Measurements from ENCODE around the gene FUT4. TPM values are rescaled to one million over a fixed set of nuclear protein-coding genes. Genes with fewer than 3 reads are reported as not detected.
"Not testable (repeated sequence)": the region's sequence is repeated elsewhere in the genome, so short reads cannot be mapped to it uniquely, and the experiment has no call there.

The FUT4 gene
- total RNA-seq, 1 donor from 2014 or later = 9.2 TPM

DNA sequence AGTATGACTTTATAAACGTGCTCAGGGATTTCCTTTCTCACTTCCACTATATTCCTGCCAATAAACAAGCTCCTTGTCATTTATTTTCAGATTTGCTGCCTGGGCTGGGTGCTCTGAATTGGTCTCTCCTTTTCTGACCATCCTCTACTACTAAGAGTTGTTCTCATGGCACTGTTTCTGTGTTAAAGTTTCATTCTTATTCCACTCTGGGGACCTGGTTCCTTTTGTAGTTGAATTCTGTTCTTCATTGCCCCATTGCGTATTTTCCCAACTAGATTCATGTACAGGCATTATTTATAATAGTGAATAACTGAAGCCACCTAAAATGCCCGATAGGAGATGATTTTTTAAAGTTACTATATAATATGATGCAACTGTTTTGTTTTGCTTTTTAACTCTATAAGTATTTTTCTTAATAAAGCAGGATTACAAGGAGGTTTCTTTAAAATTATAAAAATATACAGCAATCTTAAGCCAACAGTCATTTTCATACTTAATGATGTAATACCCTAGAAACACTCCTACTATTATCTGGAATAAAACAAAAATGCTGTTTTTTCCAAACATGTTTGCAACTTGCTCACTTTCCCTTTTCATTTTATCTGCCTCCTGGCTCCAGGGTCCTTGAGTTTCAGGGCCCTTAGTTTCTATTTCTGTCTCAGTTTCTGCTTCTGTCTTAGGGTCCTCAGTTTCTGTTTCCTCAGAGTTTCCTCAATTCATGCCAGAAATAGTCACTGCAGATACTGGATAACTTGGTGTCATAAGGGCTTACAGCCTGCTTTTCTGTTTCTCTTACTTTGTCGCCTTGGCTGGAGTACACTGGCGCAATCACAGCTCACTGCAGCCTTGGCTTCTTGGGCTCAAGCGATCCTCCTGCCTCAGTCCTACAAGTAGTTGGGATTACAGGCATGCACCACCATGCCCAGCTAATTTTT lies 9.8 kb upstream of the FUT4 start:
- DNase-seq = no peak

DNA sequence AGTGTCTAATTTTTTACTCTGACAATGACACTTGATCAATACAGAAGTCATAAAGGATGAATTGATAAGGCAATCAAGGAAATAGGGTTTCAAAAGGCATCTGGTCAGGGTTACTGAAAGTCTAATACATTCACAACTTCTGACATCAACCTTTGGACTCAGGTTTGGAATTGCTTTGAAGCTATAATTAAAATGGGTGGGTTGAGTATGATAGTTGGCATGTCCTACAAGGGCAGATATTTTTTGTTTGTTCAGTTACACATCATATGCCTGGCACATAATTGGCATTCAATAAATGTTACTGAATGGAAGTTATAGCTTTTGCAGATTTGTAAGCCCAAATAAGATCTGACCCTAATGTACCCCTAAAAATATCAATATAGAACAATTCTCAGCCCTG lies 7.3 kb upstream of the FUT4 start:
- DNase-seq = no peak

DNA sequence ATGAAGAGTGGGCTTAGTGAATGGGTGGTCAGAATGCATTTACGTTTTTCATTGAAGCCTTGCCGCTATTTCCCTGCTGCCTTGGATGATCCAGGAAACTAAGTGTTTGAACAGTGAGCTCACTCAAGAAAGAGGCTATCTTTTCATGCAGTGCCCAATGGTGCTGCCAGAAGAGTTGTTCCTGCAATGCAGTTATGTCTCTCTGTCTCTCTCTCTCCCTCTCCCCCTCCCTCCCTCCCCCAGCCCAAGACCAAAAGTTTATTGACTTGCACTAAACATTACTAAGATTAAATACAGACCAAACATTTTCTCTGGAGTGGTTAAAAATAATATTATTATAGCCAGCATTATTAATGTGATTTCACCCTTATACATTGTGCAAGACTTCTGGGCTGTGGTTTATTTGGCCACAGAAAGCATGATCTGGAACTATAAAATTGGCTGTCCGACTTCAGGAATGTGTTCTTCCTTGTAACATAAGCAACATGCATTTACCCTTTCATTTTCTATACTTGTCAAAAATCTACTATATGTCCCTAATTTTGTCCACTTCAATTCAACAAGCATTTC lies 6.6 kb upstream of the FUT4 start:
- DNase-seq = no peak

DNA sequence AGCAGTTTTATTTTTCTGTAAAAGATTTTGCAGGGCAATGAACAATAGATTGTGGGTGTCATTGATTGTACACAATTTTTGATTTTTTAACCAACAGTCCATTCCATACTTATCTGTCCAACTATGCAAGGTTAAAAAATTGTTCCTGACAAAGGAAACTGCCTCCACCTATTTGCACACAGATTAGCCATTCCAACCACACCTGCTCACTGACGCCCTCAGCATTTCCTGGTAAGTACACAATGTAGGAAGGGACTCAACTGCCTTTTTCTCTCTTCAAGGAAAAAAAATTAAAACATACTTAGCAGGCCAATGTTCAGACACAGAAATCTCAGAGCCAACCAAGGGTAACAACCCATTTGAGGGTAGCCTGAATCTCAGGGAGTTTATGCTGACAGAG lies 4.3 kb upstream of the FUT4 start:
- DNase-seq = no peak

- DNase-seq = no peak
Measured at GRCh38 chr11:94544646-94545263, 1.0 kb downstream of the FUT4 start.

DNA sequence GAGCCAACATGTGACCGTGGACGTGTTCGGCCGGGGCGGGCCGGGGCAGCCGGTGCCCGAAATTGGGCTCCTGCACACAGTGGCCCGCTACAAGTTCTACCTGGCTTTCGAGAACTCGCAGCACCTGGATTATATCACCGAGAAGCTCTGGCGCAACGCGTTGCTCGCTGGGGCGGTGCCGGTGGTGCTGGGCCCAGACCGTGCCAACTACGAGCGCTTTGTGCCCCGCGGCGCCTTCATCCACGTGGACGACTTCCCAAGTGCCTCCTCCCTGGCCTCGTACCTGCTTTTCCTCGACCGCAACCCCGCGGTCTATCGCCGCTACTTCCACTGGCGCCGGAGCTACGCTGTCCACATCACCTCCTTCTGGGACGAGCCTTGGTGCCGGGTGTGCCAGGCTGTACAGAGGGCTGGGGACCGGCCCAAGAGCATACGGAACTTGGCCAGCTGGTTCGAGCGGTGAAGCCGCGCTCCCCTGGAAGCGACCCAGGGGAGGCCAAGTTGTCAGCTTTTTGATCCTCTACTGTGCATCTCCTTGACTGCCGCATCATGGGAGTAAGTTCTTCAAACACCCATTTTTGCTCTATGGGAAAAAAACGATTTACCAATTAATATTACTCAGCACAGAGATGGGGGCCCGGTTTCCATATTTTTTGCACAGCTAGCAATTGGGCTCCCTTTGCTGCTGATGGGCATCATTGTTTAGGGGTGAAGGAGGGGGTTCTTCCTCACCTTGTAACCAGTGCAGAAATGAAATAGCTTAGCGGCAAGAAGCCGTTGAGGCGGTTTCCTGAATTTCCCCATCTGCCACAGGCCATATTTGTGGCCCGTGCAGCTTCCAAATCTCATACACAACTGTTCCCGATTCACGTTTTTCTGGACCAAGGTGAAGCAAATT lies 1.8 kb downstream of the FUT4 start:
- no peak for DNase-seq

GRCh38 chr11:94546162-94546470 lies 2.4 kb downstream of the FUT4 start:
- no peak for DNase-seq

- no peak for DNase-seq
Measured at GRCh38 chr11:94546886-94547285, 3.2 kb downstream of the FUT4 start.

DNA sequence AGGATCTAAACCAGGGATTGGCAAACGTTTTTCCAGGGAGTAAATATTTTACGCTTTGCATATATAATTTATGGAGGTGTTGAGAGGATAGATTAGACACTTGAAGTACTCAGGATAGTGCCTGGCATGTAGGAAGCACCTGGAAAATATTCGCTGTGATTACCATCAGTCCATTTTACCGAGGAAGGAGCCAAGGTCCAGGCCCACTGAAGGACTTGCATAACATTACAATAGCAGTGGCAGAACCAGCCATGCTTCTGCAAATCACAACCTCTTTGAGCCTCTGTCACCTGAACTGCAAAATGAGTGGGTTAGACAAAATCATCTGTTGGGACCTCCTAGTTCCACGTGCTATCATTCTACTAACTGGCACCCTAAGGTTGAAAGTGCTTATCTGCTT lies 5.4 kb downstream of the FUT4 start:
- DNase-seq = no peak

DNA sequence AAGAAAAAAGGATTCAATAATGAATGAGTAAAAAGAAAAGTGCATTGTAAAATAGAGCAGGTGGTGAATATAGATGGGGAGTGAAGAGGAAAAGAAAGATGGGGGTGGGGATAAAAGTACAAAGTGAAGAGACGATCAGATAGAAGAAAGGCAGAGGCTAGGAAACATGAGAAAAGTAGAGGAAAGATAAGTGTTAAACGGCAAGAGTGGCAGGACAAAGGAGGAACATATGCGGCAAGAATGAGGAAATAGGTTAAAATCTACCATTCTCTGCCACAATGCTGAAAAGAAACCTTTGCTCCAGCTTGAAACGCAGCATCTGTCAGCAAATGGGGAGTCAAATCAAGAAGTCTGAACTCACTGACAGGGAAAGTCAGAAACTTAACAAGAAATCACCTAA lies 6.8 kb downstream of the FUT4 start:
- no peak for DNase-seq

GRCh38 chr11:94553938-94554337 lies 10.2 kb downstream of the FUT4 start:
- DNase-seq = no peak

GRCh38 chr11:94555752-94556329 lies 12.1 kb downstream of the FUT4 start:
- DNase-seq = not testable (repeated sequence)

DNA sequence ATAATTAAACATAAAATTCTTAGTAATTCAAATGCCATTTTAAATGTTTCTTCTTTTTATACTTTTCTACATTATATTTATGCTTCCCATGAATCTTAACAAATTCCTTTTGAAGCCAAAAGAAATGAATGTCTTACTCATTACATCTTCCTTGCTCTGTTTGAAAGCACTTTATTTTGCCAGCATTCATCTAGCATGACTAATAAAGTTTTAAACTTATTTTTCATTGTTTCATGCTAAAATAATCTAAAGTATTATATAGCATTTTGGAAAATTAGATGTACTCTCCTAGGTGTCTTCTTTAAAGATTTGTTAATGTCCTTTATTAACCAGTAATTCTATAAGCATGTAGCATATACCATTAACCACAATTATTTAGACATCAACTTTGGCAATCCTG lies 13.7 kb downstream of the FUT4 start:
- no peak for DNase-seq

GRCh38 chr11:94557992-94558391 lies 14.3 kb downstream of the FUT4 start:
- DNase-seq = no peak

DNA sequence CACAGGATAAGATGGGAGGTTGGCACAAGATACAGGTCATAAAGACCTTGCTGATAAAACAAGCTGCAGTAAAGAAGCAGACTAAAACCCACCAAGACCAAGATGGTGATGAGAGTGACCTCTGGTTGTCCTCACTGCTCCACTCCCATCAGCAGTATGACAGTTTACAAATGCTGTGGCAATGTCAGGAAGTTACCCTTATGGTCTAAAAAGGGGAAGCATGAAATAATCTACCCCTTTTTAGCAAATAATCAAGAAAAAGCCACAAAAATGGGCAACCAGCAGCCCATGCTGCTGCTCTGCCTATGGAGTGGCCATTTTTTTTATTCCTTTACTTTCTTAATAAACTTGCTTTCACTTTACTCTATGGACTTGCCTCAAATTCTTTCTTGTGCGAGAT lies 14.7 kb downstream of the FUT4 start:
- DNase-seq = no peak

GRCh38 chr11:94558932-94559331 lies 15.2 kb downstream of the FUT4 start:
- DNase-seq = no peak

GRCh38 chr11:94559361-94559760 lies 15.6 kb downstream of the FUT4 start:
- DNase-seq = no peak

GRCh38 chr11:94560834-94561233 lies 17.1 kb downstream of the FUT4 start:
- no peak for DNase-seq

GRCh38 chr11:94563176-94563847 lies 19.6 kb downstream of the FUT4 start:
- no peak for DNase-seq

DNA sequence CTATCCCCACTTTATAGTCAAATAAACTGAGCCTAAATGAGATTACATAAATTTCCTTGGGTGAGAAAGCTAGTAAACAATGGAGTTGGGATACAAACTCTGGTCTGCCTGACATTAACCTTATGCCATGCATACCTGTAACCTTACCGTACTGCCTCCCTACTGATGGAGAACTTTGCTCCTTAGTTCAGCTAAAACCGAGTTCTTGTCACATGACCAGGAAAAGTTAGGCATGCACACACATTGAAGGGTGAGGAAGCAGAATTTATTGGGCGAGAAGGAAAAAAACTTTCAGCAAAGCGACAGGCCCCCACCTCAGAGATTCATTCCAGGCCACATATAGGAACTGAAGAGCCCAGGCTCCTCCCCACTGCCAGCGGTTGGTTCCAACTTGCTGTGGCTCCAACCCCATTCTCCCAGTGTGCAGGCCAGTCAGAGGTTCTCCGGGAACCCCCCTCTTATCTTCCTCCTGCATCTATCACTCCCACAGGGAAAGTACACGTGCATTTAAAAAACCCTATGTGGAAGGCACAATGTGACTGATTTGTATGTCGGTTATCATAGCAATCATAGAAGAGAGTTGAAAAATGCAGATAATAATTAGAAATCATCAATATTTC lies 20.2 kb downstream of the FUT4 start:
- DNase-seq = no peak

GRCh38 chr11:94567181-94567670 lies 23.5 kb downstream of the FUT4 start, which contains the start of gene PIWIL4:
Gene PIWIL4 (plus strand): TSS chr11:94567368. CDS start chr11:94567519, 151 bp downstream.
- no peak for DNase-seq

Measured in occipital lobe (tissue), 2 donors.